ENCODE results near the gene SAMD8.
"Not testable (repeated sequence)": the region's sequence is repeated elsewhere in the genome, so short reads cannot be mapped to it uniquely, and the experiment has no call there.

Gene SAMD8

GRCh38 chr10:75122505-75122904, 11.0 kb downstream of the SAMD8 start:
- TF ChIP-seq, protein P1, sequence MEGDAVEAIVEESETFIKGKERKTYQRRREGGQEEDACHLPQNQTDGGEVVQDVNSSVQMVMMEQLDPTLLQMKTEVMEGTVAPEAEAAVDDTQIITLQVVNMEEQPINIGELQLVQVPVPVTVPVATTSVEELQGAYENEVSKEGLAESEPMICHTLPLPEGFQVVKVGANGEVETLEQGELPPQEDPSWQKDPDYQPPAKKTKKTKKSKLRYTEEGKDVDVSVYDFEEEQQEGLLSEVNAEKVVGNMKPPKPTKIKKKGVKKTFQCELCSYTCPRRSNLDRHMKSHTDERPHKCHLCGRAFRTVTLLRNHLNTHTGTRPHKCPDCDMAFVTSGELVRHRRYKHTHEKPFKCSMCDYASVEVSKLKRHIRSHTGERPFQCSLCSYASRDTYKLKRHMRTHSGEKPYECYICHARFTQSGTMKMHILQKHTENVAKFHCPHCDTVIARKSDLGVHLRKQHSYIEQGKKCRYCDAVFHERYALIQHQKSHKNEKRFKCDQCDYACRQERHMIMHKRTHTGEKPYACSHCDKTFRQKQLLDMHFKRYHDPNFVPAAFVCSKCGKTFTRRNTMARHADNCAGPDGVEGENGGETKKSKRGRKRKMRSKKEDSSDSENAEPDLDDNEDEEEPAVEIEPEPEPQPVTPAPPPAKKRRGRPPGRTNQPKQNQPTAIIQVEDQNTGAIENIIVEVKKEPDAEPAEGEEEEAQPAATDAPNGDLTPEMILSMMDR (IDR thresholded peaks at IDR 0.05; ENCODE audit: low read depth, low read length, missing control alignments), result no peak
- Histone ChIP-seq H3K27me3 (replicated peaks) (no peaks in the 10 kb centered on the region), H3K27ac (no peak overlapping the region), H3K36me3 (replicated peaks) (peaks cover 8% of the 10 kb centered on the region), H3K4me3 (ENCODE audit: low read depth, low read length) (no peak overlapping the region)
- in situ Hi-C loops (cut with HindIII; ENCODE audit: low pct_ligation_motif_present, low sequenced_read_pairs), result no loop called here
- no peak for DNase-seq

DNA sequence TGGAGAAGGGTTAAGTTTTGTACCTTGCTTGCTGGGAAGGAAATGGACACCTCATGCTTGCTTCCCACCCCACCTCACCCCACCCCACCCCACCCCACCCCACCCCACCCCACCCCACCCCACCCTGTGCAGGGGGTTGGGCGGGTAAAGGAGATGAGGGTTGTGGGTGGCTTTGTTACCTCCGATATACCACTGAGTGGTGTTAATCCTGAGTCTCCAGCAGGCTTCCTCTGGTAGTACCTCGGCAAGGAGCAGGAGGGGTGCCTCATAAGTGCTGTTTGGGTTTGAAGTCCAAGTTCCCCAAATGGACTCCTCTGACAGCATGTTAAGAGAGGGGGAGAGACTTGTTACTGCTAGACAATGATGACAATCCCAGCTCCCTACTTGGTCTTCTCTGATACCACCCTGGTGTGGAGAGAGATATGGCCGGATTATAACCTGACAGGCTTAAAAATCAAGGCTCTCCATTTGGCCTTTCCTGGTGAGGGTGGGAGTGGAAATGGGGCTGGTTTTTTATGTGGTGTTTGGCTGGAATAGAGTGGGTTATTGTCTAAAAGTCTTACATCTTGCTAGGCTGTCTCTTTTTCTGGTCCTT, 11.7 kb downstream of the SAMD8 start:
- no peaks in the 10 kb centered on the region for H3K27me3 ChIP-seq (replicated peaks)
- in situ Hi-C loops (cut with HindIII; ENCODE audit: low pct_ligation_motif_present, low sequenced_read_pairs), result no loop called here
- H3K4me3 ChIP-seq (ENCODE audit: low read depth, low read length), result no peak overlapping the region
- peaks cover 8% of the 10 kb centered on the region for H3K36me3 ChIP-seq (replicated peaks)
- no peak overlapping the region for H3K27ac ChIP-seq
- DNase-seq, result no peak
- TF ChIP-seq, protein P1 (IDR thresholded peaks at IDR 0.05; ENCODE audit: low read depth, low read length, missing control alignments), result no peak

- TF ChIP-seq, protein P1 (IDR thresholded peaks at IDR 0.05; ENCODE audit: low read depth, low read length, missing control alignments), result no peak
- H3K27ac ChIP-seq, result no peak overlapping the region
- in situ Hi-C loops (cut with HindIII; ENCODE audit: low pct_ligation_motif_present, low sequenced_read_pairs), result no loop called here
These were observed 14.8 kb downstream of the SAMD8 start for GRCh38 chr10:75126277-75126676.

GRCh38 chr10:75127471-75127870, 16.0 kb downstream of the SAMD8 start:
- Histone ChIP-seq H3K36me3 (replicated peaks) (peaks cover 8% of the 10 kb centered on the region), H3K27me3 (replicated peaks) (no peaks in the 10 kb centered on the region), H3K4me3 (ENCODE audit: low read depth, low read length) (no peak overlapping the region), H3K27ac (no peak overlapping the region)
- in situ Hi-C loops (cut with HindIII; ENCODE audit: low pct_ligation_motif_present, low sequenced_read_pairs), result no loop called here
- TF ChIP-seq, protein P1 (IDR thresholded peaks at IDR 0.05; ENCODE audit: low read depth, low read length, missing control alignments), result no peak
- DNase-seq, result no peak

More at GRCh38 chr10:75126277-75126676, 14.8 kb downstream of the SAMD8 start:
- no peaks in the 10 kb centered on the region for H3K27me3 ChIP-seq (replicated peaks)
- DNase-seq, result no peak
- H3K36me3 ChIP-seq (replicated peaks), result peaks cover 8% of the 10 kb centered on the region
- no peak overlapping the region for H3K4me3 ChIP-seq (ENCODE audit: low read depth, low read length)

GRCh38 chr10:75128985-75129384, 17.5 kb downstream of the SAMD8 start:
- H3K27me3 ChIP-seq (replicated peaks); H3K27ac ChIP-seq; H3K36me3 ChIP-seq (replicated peaks); DNase-seq; H3K4me3 ChIP-seq (ENCODE audit: low read depth, low read length); in situ Hi-C loops (cut with HindIII; ENCODE audit: low pct_ligation_motif_present, low sequenced_read_pairs): not testable (repeated sequence)

DNA sequence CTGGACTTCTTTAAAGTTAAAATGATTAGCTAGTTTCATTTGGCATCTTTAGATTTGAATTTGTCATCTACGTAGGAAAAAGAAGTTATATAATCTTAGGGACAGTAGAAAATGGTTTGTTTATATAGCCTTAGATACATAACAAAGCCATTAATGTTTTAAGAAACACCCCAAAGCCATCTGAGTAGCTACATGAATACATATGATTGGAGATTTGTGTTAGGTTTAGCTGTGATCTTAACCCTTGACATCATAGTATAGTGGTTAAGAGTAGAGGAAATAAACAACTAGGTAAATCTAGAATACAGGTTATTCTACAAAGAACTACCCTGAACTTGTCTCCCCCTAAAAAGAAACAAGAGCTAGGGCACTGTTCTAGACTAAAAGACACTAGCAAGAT, 18.1 kb downstream of the SAMD8 start:
- in situ Hi-C loops (cut with HindIII; ENCODE audit: low pct_ligation_motif_present, low sequenced_read_pairs), result no loop called here
- TF ChIP-seq, protein P1 (IDR thresholded peaks at IDR 0.05; ENCODE audit: low read depth, low read length, missing control alignments), result no peak

GRCh38 chr10:75133701-75134100, 22.2 kb downstream of the SAMD8 start:
- in situ Hi-C loops (cut with HindIII; ENCODE audit: low pct_ligation_motif_present, low sequenced_read_pairs); DNase-seq; H3K27ac ChIP-seq; H3K36me3 ChIP-seq (replicated peaks); H3K4me3 ChIP-seq (ENCODE audit: low read depth, low read length); H3K27me3 ChIP-seq (replicated peaks): not testable (repeated sequence)

More for the DNA sequence above, 18.1 kb downstream of the SAMD8 start:
- no peak for DNase-seq
- no peaks in the 10 kb centered on the region for H3K27me3 ChIP-seq (replicated peaks)
- no peak overlapping the region for H3K4me3 ChIP-seq (ENCODE audit: low read depth, low read length)
- peaks cover 8% of the 10 kb centered on the region for H3K36me3 ChIP-seq (replicated peaks)
- no peak overlapping the region for H3K27ac ChIP-seq
